NCI-H345 treated with DMSO at 0.1 percent for 48 hours (cell line): ENCODE results near the gene ACBD5.
A peak's percentile ranks its signal among the peaks of the same experiment; 100 is the strongest.
"Not testable (repeated sequence)": the region's sequence is repeated elsewhere in the genome, so short reads cannot be mapped to it uniquely, and the experiment has no call there.

Source experiments
- DNase-seq: peaks from one replicate; lab custom pipeline; 2025; ENCODE audit not compliant: unreplicated experiment; lab: John Stamatoyannopoulos, UW

Gene ACBD5, protein sequence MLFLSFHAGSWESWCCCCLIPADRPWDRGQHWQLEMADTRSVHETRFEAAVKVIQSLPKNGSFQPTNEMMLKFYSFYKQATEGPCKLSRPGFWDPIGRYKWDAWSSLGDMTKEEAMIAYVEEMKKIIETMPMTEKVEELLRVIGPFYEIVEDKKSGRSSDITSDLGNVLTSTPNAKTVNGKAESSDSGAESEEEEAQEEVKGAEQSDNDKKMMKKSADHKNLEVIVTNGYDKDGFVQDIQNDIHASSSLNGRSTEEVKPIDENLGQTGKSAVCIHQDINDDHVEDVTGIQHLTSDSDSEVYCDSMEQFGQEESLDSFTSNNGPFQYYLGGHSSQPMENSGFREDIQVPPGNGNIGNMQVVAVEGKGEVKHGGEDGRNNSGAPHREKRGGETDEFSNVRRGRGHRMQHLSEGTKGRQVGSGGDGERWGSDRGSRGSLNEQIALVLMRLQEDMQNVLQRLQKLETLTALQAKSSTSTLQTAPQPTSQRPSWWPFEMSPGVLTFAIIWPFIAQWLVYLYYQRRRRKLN

DNA sequence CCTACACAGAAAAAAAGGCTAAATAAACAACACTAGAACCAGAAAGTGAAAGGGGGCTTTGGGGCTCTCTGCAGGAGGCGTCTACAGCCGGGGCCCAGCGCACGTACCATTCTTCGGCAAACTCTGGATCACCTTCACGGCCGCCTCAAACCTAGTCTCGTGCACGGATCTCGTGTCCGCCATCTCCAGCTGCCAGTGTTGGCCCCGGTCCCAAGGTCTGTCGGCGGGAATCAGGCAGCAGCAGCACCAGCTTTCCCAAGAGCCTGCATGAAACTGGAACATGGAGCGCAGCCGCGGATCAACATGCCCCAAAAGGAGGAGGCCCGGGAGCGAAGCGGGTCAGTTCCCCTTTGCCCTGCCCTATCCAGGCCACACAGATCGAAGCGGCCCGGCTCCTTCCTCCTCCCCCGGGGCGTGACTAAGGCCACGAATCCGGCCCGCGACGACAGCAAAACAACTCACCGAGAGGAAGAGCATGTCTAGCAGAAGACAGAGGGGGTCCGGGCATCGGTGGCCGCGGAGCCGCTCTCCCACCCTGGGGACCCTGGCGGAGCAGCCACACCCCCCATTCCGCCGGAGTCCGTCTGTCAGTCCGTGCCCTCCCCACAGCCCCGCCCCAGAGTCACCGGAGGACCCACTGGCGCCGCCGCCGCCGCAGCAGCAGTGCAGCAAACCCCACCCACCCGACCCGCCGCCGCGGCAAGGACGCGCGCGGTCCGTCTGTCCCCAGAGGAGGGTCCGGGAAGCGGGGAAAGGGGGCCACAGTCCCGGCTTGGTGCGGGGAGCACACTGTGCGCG lies at the start of gene ACBD5:
TSS of gene ACBD5 (minus strand) at position 586 of the 798 bp plus-strand sequence. CDS start at position 477, 109 bp downstream.
- peak; percentile 32 for DNase-seq

DNA sequence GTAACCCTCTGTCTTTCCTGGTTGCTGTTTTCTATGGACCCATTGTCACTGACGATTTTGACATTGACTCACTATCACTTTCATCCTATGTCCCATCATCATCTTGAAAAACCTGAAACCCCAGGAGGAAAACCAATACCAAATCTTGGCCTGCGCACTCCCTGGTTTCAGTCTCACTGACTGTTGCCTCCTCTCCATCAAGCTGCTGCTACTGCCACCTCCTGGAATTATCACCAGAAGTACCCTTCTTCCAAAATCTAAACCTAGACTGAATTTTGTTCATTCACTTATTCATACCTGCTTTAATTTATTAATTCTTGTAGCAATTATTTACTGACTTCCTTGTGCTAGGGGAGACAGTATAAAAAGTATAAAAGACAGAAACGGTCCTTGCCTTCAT lies 44.5 kb upstream of the ACBD5 start:
- no peak for DNase-seq

DNA sequence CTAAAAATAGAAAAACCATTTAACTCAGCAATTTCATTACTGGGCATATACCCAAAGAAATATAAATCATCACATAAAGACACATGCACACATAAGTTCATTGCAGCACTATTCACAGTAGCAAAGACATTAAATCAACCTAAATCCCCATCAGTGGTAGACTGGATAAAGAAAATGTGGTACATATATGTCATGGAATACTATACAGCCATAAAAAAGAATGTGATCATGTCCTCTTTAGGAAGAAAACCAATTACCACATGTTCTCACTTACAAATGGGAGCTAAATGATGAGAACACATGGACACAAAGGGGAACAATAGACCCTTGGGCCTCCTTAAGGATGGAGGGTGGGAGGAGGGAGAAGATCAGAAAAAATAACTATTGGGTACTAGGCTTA lies 36.0 kb upstream of the ACBD5 start:
- no peak for DNase-seq

DNA sequence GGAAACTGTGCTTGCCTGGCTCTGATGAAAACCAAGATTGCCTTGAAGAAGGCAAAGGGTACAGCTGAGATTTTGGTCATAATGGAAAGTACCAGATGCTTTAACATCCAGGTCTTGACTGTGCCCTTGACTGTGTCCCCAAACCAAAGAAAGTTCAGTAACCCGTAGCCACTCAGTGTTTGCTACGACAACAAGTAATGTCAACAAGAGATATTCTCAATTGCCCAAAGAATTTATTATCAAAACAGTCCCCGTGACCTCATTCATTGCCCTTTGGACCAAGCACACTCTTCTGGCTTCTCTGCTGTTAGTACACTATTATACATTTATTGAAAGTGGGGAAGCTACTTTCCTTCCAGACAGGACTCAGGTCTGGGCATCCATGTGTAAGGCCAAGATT lies 25.4 kb upstream of the ACBD5 start:
- not testable (repeated sequence) for DNase-seq

DNA sequence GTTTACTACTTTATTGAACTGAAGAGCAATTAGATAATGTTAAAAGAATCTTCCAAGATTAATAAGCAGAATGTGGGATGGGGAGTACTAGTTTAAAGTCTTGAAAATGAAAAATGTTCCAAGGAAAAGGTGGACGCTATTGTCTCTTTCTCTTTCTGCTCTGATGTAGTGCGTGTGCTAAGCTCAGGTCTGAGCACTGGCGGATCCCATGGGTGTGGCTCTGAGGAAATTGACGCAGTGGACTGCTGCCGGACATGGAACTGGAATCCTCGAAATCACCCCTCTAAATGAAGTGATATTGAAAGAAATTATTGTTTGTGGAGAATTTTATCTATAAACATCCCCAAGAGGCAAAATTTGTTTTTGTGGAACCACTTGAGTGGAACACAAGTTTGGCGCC lies 22.2 kb upstream of the ACBD5 start:
- DNase-seq = not testable (repeated sequence)

DNA sequence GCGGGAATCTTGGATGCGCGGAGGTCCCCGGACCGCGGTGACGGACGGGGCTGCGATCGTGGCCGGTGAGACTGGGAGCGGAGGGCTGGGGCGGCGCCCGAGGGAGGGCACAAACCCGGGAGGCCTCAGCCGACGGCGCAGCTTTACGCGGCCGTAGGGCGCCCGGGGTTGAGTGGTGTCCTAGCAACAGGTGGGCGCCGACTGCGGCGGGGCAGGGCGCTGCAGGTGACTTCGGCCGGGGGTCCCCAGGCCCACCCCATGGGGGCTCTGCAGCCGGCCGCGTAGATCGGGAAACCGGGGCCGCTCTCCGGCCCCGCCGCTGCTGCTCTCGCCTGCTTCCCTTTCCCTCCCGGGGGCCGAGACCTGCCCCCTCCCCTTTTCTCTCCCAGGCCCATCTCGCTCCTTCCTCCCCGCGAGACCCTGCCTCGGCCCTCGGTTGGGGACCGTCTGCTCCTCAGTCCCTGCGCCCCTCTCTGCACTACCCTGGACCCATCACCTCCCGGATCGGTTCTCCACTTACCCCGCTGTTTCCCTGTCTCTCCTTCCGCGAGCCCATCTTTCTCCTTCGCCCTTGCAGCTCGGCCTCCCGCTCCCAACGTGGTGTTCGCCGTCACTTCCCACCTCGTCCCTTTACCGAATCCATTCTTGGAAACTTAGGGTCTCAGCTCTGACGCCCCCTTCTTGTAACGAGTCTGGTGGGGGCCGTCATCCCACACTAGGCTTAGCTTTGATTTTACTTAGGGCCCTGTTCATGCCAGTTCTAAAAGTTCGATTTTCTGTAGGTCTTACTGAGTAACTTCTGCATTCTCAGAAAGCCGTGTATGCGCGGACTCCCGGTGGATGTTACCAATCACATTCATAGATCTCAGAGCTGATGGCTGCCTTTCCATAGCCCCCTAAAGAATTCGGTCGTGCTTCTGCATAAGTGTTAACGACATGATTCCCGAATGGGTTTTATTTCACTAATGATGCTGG lies 18.5 kb upstream of the ACBD5 start:
- no peak for DNase-seq

DNA sequence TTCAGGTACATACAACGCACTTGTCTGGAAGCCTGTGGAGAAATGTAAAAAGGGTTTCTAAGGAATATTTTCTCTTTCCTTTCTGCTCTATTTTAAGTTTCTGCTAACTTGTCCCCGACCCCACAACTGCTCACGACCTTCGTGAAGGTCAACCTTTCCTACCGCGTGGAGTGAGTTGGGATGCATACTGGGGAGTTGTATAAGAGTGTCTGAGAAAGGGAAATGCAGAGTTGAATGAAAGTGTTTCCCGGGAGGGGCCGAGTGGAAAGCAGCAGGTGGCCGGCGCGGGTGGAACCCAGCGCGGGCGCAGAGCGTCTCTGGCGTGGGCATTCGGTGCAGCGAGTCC lies 17.9 kb upstream of the ACBD5 start:
- DNase-seq = no peak

DNA sequence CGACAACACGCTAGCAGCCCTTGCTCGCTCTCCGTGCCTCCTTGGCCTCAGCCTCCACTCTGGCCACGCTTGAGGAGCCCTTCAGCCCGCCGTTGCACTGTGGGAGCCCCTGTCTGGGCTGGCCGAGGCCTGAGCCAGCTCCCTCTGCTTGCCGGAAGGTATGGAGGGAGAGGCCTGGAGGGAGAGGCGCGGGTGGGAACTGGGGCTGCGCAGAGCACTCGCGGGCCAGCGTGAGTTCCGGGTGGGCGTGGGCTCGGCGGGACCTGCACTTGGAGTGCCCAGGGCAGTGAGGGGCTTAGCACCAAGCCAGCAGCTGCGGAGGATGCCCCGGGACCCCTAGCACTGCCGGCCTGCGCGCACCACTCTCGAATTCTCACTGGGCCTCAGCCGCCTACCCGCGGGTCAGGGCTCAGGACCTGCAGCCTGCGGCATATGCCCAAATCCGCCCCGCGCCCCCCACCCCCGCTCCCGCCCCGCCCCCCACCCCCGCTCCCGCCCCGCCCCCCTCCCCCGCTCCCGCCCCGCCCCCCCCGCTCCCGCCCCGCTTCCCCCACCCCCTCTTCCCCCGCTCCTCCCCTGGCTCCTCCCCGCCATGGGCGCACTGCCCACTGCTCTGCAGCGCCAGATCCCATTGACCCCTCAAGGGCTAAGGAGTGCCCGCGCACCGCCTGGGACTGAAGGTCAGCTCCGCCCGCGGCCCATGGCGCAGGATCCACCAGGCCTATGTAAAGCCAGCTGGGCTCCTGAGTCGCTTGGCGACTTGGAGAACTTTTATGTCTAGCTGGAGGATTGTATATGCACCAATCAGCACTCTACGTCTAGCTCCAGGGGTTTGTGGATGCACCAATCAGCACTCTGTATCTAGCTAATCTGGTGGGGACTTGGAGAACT lies 15.9 kb upstream of the ACBD5 start:
- no peak for DNase-seq

DNA sequence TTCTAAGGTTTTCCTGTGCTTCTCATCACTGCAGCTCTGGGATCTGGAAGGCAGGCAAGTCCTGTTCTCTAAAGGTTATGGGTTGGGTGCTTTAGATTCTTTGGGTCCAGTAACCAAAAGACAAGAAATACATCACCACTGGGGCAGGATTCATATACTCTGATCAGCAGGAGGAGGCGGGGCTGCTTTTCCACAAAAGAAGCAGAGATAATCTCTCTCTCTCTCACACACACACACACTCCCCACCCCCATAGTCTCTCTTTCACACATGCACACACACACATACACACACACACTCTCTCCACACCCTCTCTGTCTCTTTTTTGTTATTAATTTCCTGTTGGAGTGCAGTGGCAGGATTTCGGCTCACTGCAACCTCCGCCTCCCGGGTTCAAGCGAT lies 13.0 kb upstream of the ACBD5 start:
- DNase-seq = no peak

DNA sequence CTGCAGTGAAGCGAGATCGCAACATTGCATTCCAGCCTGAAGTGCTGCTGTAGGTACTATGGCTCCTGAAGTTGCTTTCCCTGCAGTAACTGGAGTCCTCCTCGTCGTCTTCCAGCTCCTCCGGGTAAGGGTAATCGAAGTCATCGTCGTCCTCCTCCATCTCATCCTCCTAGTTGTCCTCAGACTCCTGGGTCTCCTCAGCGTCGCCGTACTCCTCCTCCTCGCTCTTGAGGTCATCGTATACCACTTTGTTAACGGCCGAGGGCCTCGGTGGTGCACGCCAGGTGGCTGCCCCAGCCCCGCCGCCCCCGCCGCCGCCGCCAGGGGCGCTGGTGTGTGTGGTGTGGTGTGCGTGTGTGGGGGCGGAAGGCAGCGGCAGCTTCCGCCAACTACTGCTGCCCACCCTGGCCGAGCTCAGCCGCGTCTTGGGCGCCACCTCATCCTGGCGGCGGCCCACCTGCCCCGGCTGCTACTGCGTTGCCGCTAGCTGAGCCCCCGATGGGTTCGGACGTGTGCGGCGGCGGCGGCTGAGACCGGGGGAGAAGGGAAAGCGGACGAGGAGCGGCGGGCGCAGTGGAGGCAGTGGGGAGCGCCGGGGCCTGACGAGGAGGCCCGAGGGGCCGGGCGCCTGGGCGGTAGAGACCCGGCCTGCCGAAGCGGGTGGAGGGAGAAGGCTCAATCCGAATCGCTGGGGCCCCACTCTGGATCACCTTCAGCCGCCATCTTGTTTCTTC lies 11.8 kb upstream of the ACBD5 start:
- peak; percentile 36 for DNase-seq

DNA sequence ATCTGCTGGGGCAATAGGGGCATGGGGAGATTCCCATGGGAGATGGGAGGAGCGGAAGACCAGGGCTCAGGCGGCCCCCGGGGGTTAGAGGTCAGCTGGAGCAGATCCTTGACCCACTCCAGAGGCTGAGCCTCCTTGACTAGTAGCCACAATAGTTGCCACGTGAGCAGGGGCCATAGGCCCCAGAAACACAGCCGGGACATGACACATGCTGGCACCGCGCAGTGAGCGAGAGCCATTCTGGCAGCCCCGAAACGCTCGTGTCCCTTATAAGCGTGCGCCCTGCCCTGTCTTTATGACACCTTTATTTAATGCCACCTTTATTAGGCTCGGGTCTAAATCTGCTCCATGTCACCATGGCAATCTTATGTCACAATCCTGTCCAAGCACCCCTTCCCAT lies 11.0 kb upstream of the ACBD5 start:
- DNase-seq = no peak

DNA sequence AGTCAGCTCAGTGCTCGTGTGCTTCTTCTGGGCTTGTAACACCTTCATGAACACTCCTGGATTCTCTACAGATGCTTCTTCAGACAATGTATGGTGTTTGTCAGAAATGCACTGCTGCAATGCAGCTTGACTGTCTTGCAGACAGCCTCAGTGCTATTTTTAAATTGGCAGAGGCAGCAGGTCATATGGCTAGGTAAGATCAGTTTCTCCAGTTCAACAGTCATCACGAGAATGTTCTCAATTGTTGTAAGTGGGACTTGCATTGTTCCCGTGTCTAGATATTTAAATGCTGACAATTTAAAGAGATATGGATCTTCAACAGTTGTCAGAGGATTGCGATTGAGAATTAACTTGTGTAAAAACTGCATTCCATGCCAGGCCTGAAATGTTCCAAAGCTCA lies 7.6 kb upstream of the ACBD5 start:
- DNase-seq = no peak

DNA sequence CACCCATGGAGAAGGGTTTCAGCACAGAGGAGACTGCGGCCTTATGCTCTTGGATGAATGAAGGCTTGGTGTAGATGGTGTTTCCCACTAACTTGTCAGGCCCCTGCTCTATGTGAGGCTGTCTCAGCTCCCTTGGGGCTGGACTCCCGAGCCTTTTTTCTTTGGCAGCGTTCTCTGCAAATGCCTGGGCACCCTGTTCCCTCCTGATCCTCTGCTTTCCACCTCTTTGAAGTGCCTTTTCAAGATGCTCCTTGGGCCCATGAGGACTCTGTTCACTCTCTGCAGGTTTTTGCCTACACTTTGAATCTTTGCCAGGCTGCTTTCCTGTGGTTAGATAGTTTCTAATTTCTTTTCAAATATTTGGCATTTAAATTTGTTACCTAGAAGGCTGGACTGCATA lies 6.8 kb upstream of the ACBD5 start:
- DNase-seq = no peak

DNA sequence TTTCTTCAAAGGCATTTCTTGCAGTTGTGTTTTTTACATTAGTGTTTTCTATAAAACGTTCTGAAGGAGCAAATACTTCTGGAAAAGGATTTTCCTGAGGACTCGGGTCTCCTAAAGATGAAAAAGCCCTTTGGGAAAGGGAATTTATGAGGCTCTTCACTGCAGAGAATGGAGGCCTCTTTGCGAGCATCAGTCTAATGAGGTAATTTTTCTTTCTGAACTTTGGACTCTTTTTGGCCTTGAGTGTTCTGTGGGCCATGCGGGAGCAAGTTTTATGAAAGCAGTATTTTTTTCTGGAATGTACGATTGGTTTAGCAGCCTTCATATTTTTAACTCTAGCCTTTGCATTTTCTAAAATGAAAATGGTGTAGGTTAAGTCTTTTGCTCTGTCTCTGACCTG lies 6.4 kb upstream of the ACBD5 start:
- no peak for DNase-seq

DNA sequence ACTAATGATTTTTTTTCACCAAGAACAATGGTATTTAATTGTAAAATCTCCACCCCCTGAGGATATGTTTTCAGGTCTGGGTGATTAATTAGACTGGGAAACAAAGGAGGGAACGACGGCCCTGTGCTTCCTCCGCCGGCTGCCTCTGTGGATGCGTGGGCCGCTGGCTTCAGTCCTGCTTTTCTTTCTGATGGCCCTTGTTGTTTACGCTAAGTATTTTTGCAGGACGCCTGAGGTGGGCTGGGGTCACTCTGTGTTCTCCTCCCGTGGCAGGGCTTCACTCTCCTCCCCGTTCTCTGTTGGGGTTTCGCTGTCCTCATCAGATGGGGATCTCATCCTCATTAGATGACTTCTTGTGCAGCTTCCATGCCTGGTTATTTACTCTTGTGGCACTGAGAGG lies 5.2 kb upstream of the ACBD5 start:
- no peak for DNase-seq

DNA sequence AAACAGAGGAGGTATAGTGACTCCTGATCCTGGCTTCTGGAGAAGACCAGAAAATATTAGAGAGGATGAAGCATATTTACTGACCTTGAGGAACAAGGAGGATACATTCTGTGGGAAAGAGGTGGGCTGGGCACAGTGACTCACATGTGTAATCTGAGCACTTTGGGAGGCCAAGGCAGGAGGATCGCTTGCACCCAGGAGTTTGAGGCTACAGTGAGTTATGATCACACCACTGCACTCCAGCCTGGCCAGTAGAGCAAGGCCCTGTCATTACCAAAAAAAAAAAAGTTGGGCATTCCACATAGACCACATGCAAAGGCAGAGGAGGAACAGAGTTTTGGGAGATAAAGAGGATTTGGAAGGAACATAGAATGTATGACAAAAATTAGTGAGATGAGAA lies 4.4 kb upstream of the ACBD5 start:
- no peak for DNase-seq

DNA sequence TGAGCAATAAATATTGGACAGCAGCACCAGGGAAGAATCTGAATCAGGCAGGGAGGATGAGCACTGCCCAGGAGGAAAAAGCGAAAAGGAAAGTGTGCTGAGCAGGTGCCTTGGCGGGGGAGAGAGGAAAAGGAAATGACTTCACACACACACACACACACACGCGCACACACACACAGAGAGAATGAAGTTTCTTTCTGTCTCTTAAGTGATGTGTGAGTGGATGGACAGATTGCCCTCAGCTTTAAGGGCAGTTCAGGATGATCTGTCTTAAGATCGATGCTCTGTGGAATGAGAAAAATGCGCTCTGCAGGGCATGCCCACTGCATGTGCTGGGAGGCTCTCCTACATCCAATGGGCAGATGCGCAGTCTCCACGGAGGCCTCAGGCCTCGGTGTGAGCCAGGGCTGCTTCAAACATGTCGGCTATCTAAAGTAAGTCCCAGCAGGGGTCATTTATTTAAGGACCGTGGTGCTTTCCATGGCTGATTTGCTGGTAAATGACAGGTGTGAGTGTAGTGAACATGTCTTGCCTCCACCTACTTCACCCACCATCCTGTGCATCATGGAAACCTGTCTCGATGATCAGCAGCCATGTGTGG lies 2.5 kb upstream of the ACBD5 start:
- no peak for DNase-seq

DNA sequence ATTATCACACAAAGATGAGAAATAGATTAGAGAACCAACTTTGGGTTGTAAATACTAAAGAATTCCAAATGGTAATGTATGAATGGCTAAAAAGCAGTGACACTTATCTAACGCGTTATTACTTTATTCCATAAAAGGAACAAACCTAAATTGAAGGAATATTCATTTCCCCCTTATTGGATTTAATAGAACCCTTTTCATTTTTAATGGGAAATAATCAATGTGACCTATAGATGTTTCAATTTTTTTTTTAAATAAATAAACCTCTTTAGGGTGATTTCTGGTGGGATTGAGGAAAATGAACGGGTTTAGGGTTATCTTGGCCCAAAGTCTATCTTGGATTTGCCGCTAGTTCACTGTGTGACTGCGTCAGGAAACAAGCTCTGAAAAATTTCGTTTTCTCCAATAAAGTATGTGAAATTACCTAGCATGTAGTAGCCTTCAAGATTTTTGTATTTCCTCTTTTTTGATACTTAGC lies 1.9 kb upstream of the ACBD5 start:
- DNase-seq = no peak
